IMR-90 (cell line): Measurements from ENCODE around the gene ZFAND2A. TPM values are rescaled to one million over a fixed set of nuclear protein-coding genes. Genes with fewer than 3 reads are reported as not detected.

Experiments
- ATAC-seq: fragments of 200-7000 bp; cut with Tn5 transposase; 2 replicates; pipeline ENCODE4 v1.9.1; 2020; ENCODE audit warnings: low read depth, mild to moderate bottlenecking, moderate library complexity
- BruUV-seq: library from RNA; stranded (reverse); fragments of 400-500 nt; replicated peaks from 2 replicates; lab custom pipeline; 2021; lab: Mats Ljungman, UMichigan
- CTCF ChIA-PET: fragments of 300-600 bp; formaldehyde crosslinking; extraction: SDS; loops from one replicate; lab custom pipeline; 2021; ENCODE audit warnings: antibody characterized with exemption; lab: Yijun Ruan, JAX
- POLR2A ChIA-PET: fragments of 300-600 bp; sonication (Branson Sonifier 250); formaldehyde crosslinking; loops from one replicate; lab custom pipeline; 2022; ENCODE audit warnings: antibody characterized with exemption; ENCODE audit not compliant: unreplicated experiment; lab: Charles Lee
- DNase-seq: peaks from one replicate; pipeline ENCODE4 v3.0.0; 2013
- H2AFZ ChIP-seq: replicated peaks from 2 replicates; pipeline ENCODE3; 2013; ENCODE audit warnings: low read length, mild to moderate bottlenecking; ENCODE audit not compliant: poor library complexity
- H2AK5ac ChIP-seq: 2 replicates; pipeline ENCODE4 v1.6.1; 2013; ENCODE audit warnings: low read depth, low read length, inconsistent platforms
- H2AK9ac ChIP-seq: replicated peaks from 2 replicates; pipeline ENCODE3; 2013; ENCODE audit warnings: mild to moderate bottlenecking, low read depth, low read length, moderate library complexity; ENCODE audit not compliant: poor library complexity
- H2BK120ac ChIP-seq: 2 replicates; pipeline ENCODE4 v1.6.1; 2013; ENCODE audit warnings: low read depth, low read length, inconsistent platforms
- H2BK15ac ChIP-seq: 3 replicates; pipeline ENCODE4 v1.6.1; 2013; ENCODE audit warnings: low read depth, low read length, inconsistent platforms
- H2BK20ac ChIP-seq: 2 replicates; pipeline ENCODE4 v1.6.1; 2013; ENCODE audit warnings: low read depth, mild to moderate bottlenecking, inconsistent platforms, low read length, moderate library complexity
- H2BK5ac ChIP-seq: 2 replicates; pipeline ENCODE4 v1.6.1; 2013; ENCODE audit warnings: mild to moderate bottlenecking, low read depth, low read length, inconsistent platforms; ENCODE audit not compliant: poor library complexity, severe bottlenecking
- H3K14ac ChIP-seq: replicated peaks from 2 replicates; pipeline ENCODE4 v1.6.1; 2013; ENCODE audit warnings: low read depth, low read length, inconsistent platforms
- H3K18ac ChIP-seq: 2 replicates; pipeline ENCODE4 v1.6.1; 2013; ENCODE audit warnings: low read depth, low read length, control low read depth
- H3K23ac ChIP-seq: 2 replicates; pipeline ENCODE4 v1.6.1; 2013; ENCODE audit warnings: low read depth, low read length, inconsistent platforms
- H3K27ac ChIP-seq: 2 replicates; pipeline ENCODE4 v1.5.1; 2013; ENCODE audit warnings: mild to moderate bottlenecking, control low read depth, low read length; ENCODE audit not compliant: insufficient read depth
- H3K27me3 ChIP-seq: 2 replicates; pipeline ENCODE4 v1.6.1; 2013; ENCODE audit warnings: low read length; ENCODE audit not compliant: control insufficient read depth, insufficient read depth
- H3K36me3 ChIP-seq: 2 replicates; pipeline ENCODE4 v1.6.1; 2013; ENCODE audit warnings: low read length, mixed read lengths; ENCODE audit not compliant: control insufficient read depth, insufficient read depth
- H3K4ac ChIP-seq: 2 replicates; pipeline ENCODE4 v1.6.1; 2013; ENCODE audit warnings: low read depth, low read length, inconsistent platforms
- H3K4me1 ChIP-seq: 2 replicates; pipeline ENCODE4 v1.6.1; 2013; ENCODE audit warnings: low read length, mixed read lengths; ENCODE audit not compliant: control insufficient read depth, insufficient read depth
- H3K4me2 ChIP-seq: 2 replicates; pipeline ENCODE4 v1.6.1; 2013; ENCODE audit warnings: low read depth, mild to moderate bottlenecking, control low read depth, low read length, moderate library complexity
- H3K4me3 ChIP-seq: 2 replicates; pipeline ENCODE4 v1.5.1; 2013; ENCODE audit warnings: low read depth, mild to moderate bottlenecking, control low read depth, low read length, moderate library complexity; ENCODE audit not compliant: insufficient read depth
- H3K56ac ChIP-seq: 2 replicates; pipeline ENCODE4 v1.6.1; 2013; ENCODE audit warnings: low read length, inconsistent platforms; ENCODE audit not compliant: insufficient read depth; ENCODE audit errors: extremely low read depth
- H3K79me1 ChIP-seq, 2 experiments: 2 replicates each; pipeline ENCODE4 v1.6.1; 2013; ENCODE audit warnings: low read length in 2 of 2, inconsistent platforms in 1 of 2, low read depth in 1 of 2
- H3K9ac ChIP-seq: 2 replicates; pipeline ENCODE4 v1.6.1; 2013; ENCODE audit warnings: low read depth, low read length, control low read depth
- H3K9me1 ChIP-seq: 2 replicates; pipeline ENCODE4 v1.6.1; 2013; ENCODE audit warnings: low read length, inconsistent platforms; ENCODE audit not compliant: insufficient read depth
- H3K9me3 ChIP-seq: 2 replicates; pipeline ENCODE4 v1.6.1; 2013; ENCODE audit warnings: low read length; ENCODE audit not compliant: control insufficient read depth, insufficient read depth
- H4K20me1 ChIP-seq: 2 replicates; pipeline ENCODE4 v1.6.1; 2013; ENCODE audit warnings: low read length, inconsistent platforms; ENCODE audit not compliant: insufficient read depth
- H4K5ac ChIP-seq: 2 replicates; pipeline ENCODE4 v1.6.1; 2013; ENCODE audit warnings: mild to moderate bottlenecking, low read depth, low read length, control low read depth
- H4K8ac ChIP-seq, 2 experiments: 2 replicates each; pipeline ENCODE4 v1.6.1; 2013; ENCODE audit warnings: low read depth in 2 of 2, low read length in 2 of 2, control low read depth in 1 of 2, inconsistent platforms in 1 of 2
- H4K91ac ChIP-seq: 2 replicates; pipeline ENCODE4 v1.6.1; 2013; ENCODE audit warnings: low read depth, low read length, inconsistent platforms; ENCODE audit not compliant: insufficient read depth
- BHLHE40 ChIP-seq: fragments of 150-350 bp; IDR thresholded peaks from 2 replicates; pipeline ENCODE4 v1.6.1; 2016; ENCODE audit warnings: mild to moderate bottlenecking, low read depth, low read length
- CEBPB ChIP-seq: IDR thresholded peaks from 2 replicates; pipeline ENCODE4 v1.6.1; 2012; ENCODE audit warnings: low read depth, low read length, improper control_type of control experiment
- CHD1 ChIP-seq: IDR thresholded peaks from 2 replicates; pipeline ENCODE4 v1.6.1; 2012; ENCODE audit warnings: low read depth, low read length, improper control_type of control experiment
- FOS ChIP-seq: fragments of 150-350 bp; IDR thresholded peaks from 2 replicates; pipeline ENCODE4 v1.6.1; 2016; ENCODE audit warnings: low read depth, low read length
- MAFK ChIP-seq: IDR thresholded peaks from 2 replicates; pipeline ENCODE4 v1.6.1; 2012; ENCODE audit warnings: low read depth, low read length, improper control_type of control experiment
- MAZ ChIP-seq: IDR thresholded peaks from 2 replicates; pipeline ENCODE4 v1.6.1; 2012; ENCODE audit warnings: low read depth, mild to moderate bottlenecking, low read length, improper control_type of control experiment, moderate library complexity, borderline replicate concordance
- MXI1 ChIP-seq: IDR thresholded peaks from 2 replicates; pipeline ENCODE4 v1.6.1; 2012; ENCODE audit warnings: low read depth, mild to moderate bottlenecking, low read length, moderate library complexity, borderline replicate concordance
- NFE2L2 ChIP-seq: fragments of 150-350 bp; IDR thresholded peaks from 2 replicates; pipeline ENCODE4 v1.6.1; 2016; ENCODE audit warnings: low read depth, mild to moderate bottlenecking, low read length
- POLR2A ChIP-seq: IDR thresholded peaks from 2 replicates; pipeline ENCODE4 v1.6.1; 2012; ENCODE audit warnings: mild to moderate bottlenecking, low read depth, low read length
- RAD21 ChIP-seq: IDR thresholded peaks from 2 replicates; pipeline ENCODE4 v1.6.1; 2012; ENCODE audit warnings: low read length, improper control_type of control experiment
- RCOR1 ChIP-seq: IDR thresholded peaks from 2 replicates; pipeline ENCODE4 v1.6.1; 2012; ENCODE audit warnings: mild to moderate bottlenecking, low read length, improper control_type of control experiment; ENCODE audit not compliant: insufficient replicate concordance
- RFX5 ChIP-seq: IDR thresholded peaks from 2 replicates; pipeline ENCODE4 v1.8.0; 2012; ENCODE audit warnings: low read depth, mild to moderate bottlenecking, low read length, moderate library complexity
- USF2 ChIP-seq: fragments of 150-350 bp; IDR thresholded peaks from 2 replicates; pipeline ENCODE4 v1.6.1; 2017; ENCODE audit warnings: mild to moderate bottlenecking, antibody characterized with exemption, low read length, low read depth
- WGBS, 2 experiments: methylation state at CpG; one replicate each; pipeline versions ENCODE4 v1.1.5 to v1.1.7; 2013; ENCODE audit warnings: missing lambda C conversion rate in 2 of 2; ENCODE audit not compliant: insufficient read length in 1 of 2; ENCODE audit errors: extremely low coverage in 2 of 2; 5-methylcytosine and 5-hydroxymethylcytosine counted together
- dilution Hi-C: fragments of 300-500 bp; cut with HindIII; formaldehyde crosslinking; loops from one replicate; pipeline ENCODE4 v1.14.3; 2018; ENCODE audit warnings: low sequenced_read_pairs; ENCODE audit not compliant: unreplicated experiment
- in situ Hi-C: fragments of 300-500 bp; cut with MboI; formaldehyde crosslinking; loops from 3 replicates; pipeline ENCODE4 v1.14.3; 2019; ENCODE audit warnings: low sequenced_read_pairs, inconsistent platforms, mixed read lengths
- intact Hi-C: fragments of 100-400 bp; cut with micrococcal nuclease; formaldehyde crosslinking; loops from 2 replicates; pipeline ENCODE4 v1.10.0; 2022
- polyA plus RNA-seq, 3 experiments: library from polyadenylated mRNA; depleted of rRNA; stranded (reverse); fragments of >200 nt; gene quantifications; 2 replicates each; pipeline ENCODE4 v1.2.3, GENCODE V29; 2012; ENCODE audit warnings: low replicate concordance in 1 of 3
- total RNA-seq: library from RNA; depleted of rRNA; stranded (reverse); fragments of >200 nt; gene quantifications from 2 replicates; pipeline ENCODE4 v1.2.3, GENCODE V29; 2012
- TF ChIP-seq, protein P1 (sequence below): conservative IDR thresholded peaks from 2 replicates; pipeline ENCODE4 v1.5.1; 2012; ENCODE audit warnings: mild to moderate bottlenecking, low read depth, low read length, improper control_type of control experiment

The ZFAND2A gene
- total and polyA plus RNA-seq, 2 of the 4 experiments (the other 2 are of a cell fraction) = 11.8 to 28.7 TPM

DNA sequence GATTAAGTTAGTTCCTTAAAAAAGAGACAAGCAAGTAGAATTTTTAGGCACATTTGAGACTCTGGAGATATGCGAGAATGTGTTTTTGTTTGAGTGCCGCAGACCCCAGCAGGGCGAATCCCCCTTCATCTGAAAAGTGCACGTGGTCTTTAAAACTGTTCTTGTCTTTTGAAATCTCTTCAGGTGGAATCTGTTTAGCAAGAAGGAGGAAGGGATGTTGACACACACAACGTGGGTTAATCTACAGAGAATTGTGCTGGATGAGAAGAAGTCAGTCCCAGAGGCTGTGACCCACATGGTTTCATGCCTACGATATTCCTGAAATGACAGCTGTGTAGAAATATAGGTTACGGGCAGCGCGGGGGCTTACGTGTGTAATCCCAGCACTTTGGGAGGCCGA is 27.1 kb upstream of the ZFAND2A start:
- 0 out of 2 replicates have a peak, but pooled peaks cover 3% of the 10 kb centered on the region for H3K9me1 ChIP-seq
- no peak overlapping the region for H2AK5ac ChIP-seq
- no peak overlapping the region for H3K9ac ChIP-seq
- ATAC-seq (no peak), DNase-seq (no peak)
- no peak overlapping the region for H3K4ac ChIP-seq
- no peak overlapping the region for H2AFZ ChIP-seq
- no peak overlapping the region for H3K27ac ChIP-seq
- H4K91ac ChIP-seq = no peak overlapping the region
- peaks cover 10% of the 10 kb centered on the region for H3K27me3 ChIP-seq
- CTCF ChIA-PET = no interaction called here
- intact Hi-C loops = no loop called here
- H3K36me3 ChIP-seq = no peaks in the 10 kb centered on the region
- whole genome bisulfite sequencing, 2 experiments = 83% methylated on average over 3 of the region's 11 CpGs; no CpG with 5 or more reads in 1 of the 2 experiments
- H2AK9ac ChIP-seq = no peak overlapping the region
- H4K5ac ChIP-seq = no peak overlapping the region
- no peak overlapping the region for H2BK120ac ChIP-seq
- no peak overlapping the region for H3K4me3 ChIP-seq
- H3K4me2 ChIP-seq = no peak overlapping the region
- no peaks in the 10 kb centered on the region for H4K20me1 ChIP-seq
- no peak overlapping the region for H2BK15ac ChIP-seq
- BruUV-seq = no TSS peak
- dilution Hi-C loops = no loop called here
- no peak overlapping the region for H4K8ac ChIP-seq
- peaks cover 2% of the 10 kb centered on the region; the same call in 1 of the 2 replicates for H3K4me1 ChIP-seq
- H3K9me3 ChIP-seq = no peaks in the 10 kb centered on the region
- H3K18ac ChIP-seq = no peak overlapping the region
- no peak overlapping the region for H3K14ac ChIP-seq
- H3K23ac ChIP-seq = no peak overlapping the region
- H2BK5ac ChIP-seq = no peak overlapping the region
- H3K79me1 ChIP-seq = no peaks in the 10 kb centered on the region
- POLR2A ChIA-PET = no interaction called here
- H3K56ac ChIP-seq = no peak overlapping the region
- no peak overlapping the region for H2BK20ac ChIP-seq
- no peak for TF ChIP-seq CHD1
- no peak for TF ChIP-seq RFX5
- no peak for TF ChIP-seq USF2
- TF ChIP-seq BHLHE40 = no peak
- no peak for TF ChIP-seq MXI1
- TF ChIP-seq, protein P1, sequence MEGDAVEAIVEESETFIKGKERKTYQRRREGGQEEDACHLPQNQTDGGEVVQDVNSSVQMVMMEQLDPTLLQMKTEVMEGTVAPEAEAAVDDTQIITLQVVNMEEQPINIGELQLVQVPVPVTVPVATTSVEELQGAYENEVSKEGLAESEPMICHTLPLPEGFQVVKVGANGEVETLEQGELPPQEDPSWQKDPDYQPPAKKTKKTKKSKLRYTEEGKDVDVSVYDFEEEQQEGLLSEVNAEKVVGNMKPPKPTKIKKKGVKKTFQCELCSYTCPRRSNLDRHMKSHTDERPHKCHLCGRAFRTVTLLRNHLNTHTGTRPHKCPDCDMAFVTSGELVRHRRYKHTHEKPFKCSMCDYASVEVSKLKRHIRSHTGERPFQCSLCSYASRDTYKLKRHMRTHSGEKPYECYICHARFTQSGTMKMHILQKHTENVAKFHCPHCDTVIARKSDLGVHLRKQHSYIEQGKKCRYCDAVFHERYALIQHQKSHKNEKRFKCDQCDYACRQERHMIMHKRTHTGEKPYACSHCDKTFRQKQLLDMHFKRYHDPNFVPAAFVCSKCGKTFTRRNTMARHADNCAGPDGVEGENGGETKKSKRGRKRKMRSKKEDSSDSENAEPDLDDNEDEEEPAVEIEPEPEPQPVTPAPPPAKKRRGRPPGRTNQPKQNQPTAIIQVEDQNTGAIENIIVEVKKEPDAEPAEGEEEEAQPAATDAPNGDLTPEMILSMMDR = no peak
- TF ChIP-seq FOS = no peak
- no peak for TF ChIP-seq CEBPB
- TF ChIP-seq RCOR1 = no peak
- TF ChIP-seq MAZ = no peak
- no peak for TF ChIP-seq RAD21
- TF ChIP-seq POLR2A = no peak
- TF ChIP-seq NFE2L2 = no peak
- TF ChIP-seq MAFK = no peak
- in situ Hi-C loops = no loop called here
